Activated T-cell treated with anti-CD3 and anti-CD28 coated beads for 48 hours (primary cell): Measurements from ENCODE around the gene OBP2B.
"Not testable (repeated sequence)": the region's sequence is repeated elsewhere in the genome, so short reads cannot be mapped to it uniquely, and the experiment has no call there.

Source experiments
- DNase-seq: peaks from one replicate; pipeline ENCODE4 v3.0.0-alpha.2; 2020; ENCODE audit warnings: low read depth

OBP2B gene

GRCh38 chr9:133208880-133209300 lies at the start of gene OBP2B:
Gene OBP2B, minus strand, starts transcription at chr9:133209250. Its CDS starts 51 bp downstream, at chr9:133209199.
- DNase-seq: not testable (repeated sequence)

- no peak for DNase-seq
These were observed 49.3 kb upstream of the OBP2B start for GRCh38 chr9:133258061-133259015.

- DNase-seq: no peak
These were observed 48.5 kb upstream of the OBP2B start for GRCh38 chr9:133257465-133257956.

- DNase-seq: no peak
These were observed 47.6 kb upstream of the OBP2B start for GRCh38 chr9:133256686-133257091.

- no peak for DNase-seq
These were observed 47.0 kb upstream of the OBP2B start for GRCh38 chr9:133256136-133256461.

- no peak for DNase-seq
These were observed 46.5 kb upstream of the OBP2B start for GRCh38 chr9:133255371-133256135.

- DNase-seq: no peak
These were observed 45.4 kb upstream of the OBP2B start for GRCh38 chr9:133254471-133254870.

GRCh38 chr9:133253268-133253667 lies 44.2 kb upstream of the OBP2B start:
- no peak for DNase-seq

- DNase-seq: no peak
These were observed 43.4 kb upstream of the OBP2B start for GRCh38 chr9:133252301-133253020.

- no peak for DNase-seq
These were observed 42.7 kb upstream of the OBP2B start for GRCh38 chr9:133251773-133252172.

- DNase-seq: not testable (repeated sequence)
These were observed 42.2 kb upstream of the OBP2B start for GRCh38 chr9:133251221-133251620.

GRCh38 chr9:133250741-133251170 lies 41.7 kb upstream of the OBP2B start:
- no peak for DNase-seq

- no peak for DNase-seq
These were observed 40.3 kb upstream of the OBP2B start for GRCh38 chr9:133249337-133249736.

- DNase-seq: no peak
These were observed 39.8 kb upstream of the OBP2B start for GRCh38 chr9:133248726-133249295.

GRCh38 chr9:133247632-133248031 lies 38.6 kb upstream of the OBP2B start:
- DNase-seq: no peak

GRCh38 chr9:133246991-133247390 lies 37.9 kb upstream of the OBP2B start:
- no peak for DNase-seq

- no peak for DNase-seq
These were observed 37.5 kb upstream of the OBP2B start for GRCh38 chr9:133246562-133246961.

GRCh38 chr9:133242991-133243390 lies 33.9 kb upstream of the OBP2B start:
- no peak for DNase-seq

- DNase-seq: no peak
These were observed 33.2 kb upstream of the OBP2B start for GRCh38 chr9:133242241-133242640.

- no peak for DNase-seq
These were observed 30.6 kb upstream of the OBP2B start for GRCh38 chr9:133239533-133240090.

- peak; percentile 71 for DNase-seq
These were observed 29.9 kb upstream of the OBP2B start for GRCh38 chr9:133238851-133239532.
